Measurements from ENCODE around the gene SSBP4.
A peak's percentile ranks its signal among the peaks of the same experiment; 100 is the strongest.

DNA sequence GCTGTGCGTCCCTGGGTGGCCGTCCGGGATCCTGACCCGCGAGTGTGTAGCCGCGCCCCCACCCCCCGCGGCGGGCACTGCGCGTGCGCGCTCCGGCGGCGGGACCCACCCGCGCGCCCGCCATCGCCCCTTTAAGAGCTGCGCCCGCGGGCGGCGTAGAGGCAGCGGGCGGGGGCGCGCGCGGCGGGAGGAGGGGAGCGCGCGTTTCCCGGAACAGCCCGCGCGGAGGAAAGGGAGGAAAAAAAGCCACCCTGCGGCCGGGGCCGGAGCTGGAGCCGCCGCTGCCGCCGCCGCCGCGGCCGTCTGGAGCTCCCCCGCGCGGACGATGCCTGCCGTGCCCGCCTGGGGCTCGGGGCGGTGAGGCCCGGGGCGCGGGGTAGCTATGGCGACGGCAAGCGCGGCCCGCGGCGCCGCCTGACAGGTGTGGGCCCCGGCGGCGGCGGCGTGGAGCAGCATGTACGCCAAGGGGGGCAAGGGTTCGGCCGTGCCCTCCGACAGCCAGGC, at the start of gene SSBP4:
- TF ChIP-seq POLR2A (IDR thresholded peaks at IDR 0.05), result no peak
- TF ChIP-seq, protein P1, sequence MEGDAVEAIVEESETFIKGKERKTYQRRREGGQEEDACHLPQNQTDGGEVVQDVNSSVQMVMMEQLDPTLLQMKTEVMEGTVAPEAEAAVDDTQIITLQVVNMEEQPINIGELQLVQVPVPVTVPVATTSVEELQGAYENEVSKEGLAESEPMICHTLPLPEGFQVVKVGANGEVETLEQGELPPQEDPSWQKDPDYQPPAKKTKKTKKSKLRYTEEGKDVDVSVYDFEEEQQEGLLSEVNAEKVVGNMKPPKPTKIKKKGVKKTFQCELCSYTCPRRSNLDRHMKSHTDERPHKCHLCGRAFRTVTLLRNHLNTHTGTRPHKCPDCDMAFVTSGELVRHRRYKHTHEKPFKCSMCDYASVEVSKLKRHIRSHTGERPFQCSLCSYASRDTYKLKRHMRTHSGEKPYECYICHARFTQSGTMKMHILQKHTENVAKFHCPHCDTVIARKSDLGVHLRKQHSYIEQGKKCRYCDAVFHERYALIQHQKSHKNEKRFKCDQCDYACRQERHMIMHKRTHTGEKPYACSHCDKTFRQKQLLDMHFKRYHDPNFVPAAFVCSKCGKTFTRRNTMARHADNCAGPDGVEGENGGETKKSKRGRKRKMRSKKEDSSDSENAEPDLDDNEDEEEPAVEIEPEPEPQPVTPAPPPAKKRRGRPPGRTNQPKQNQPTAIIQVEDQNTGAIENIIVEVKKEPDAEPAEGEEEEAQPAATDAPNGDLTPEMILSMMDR (IDR thresholded peaks at IDR 0.05), result peak in 3 of 4 experiments; percentile 21 to 67 (median 62)
